RWPE2 (cell line): ENCODE data around the gene TARS1.

Experiments used
- ATAC-seq: fragments of 200-7000 bp; cut with Tn5 transposase; 3 replicates; pipeline ENCODE4 v1.9.1; 2021; ENCODE audit warnings: low read depth
- DNase-seq: peaks from one replicate; pipeline ENCODE4 v3.0.0-alpha.2; 2020; ENCODE audit warnings: low spot score
- H3K27ac ChIP-seq: fragments of 450-650 bp; 2 replicates; pipeline ENCODE4 v1.5.1; 2017; ENCODE audit warnings: mild to moderate bottlenecking; ENCODE audit not compliant: poor library complexity, severe bottlenecking
- H3K27me3 ChIP-seq: fragments of 250-450 bp; sonication (Bioruptor Pico); 2 replicates; pipeline ENCODE4 v1.5.1; 2021; ENCODE audit warnings: mild to moderate bottlenecking, moderate library complexity; ENCODE audit not compliant: insufficient read depth, poor library complexity, severe bottlenecking
- H3K36me3 ChIP-seq: fragments of 250-450 bp; sonication (Bioruptor Pico); 2 replicates; pipeline ENCODE4 v1.5.1; 2020; ENCODE audit warnings: low read depth, mild to moderate bottlenecking, moderate library complexity
- H3K4me1 ChIP-seq: fragments of 250-450 bp; sonication (Bioruptor Pico); 2 replicates; pipeline ENCODE4 v1.5.1; 2021; ENCODE audit warnings: mild to moderate bottlenecking, moderate library complexity; ENCODE audit not compliant: insufficient read depth, poor library complexity, severe bottlenecking
- H3K4me3 ChIP-seq: fragments of 250-450 bp; sonication (Bioruptor Pico); 2 replicates; pipeline ENCODE4 v1.5.1; 2021; ENCODE audit warnings: mild to moderate bottlenecking, moderate library complexity; ENCODE audit not compliant: severe bottlenecking
- H3K9me3 ChIP-seq: fragments of 250-450 bp; sonication (Bioruptor Pico); 2 replicates; pipeline ENCODE4 v1.5.1; 2021; ENCODE audit warnings: mild to moderate bottlenecking, moderate library complexity; ENCODE audit not compliant: severe bottlenecking
- TF ChIP-seq, protein P1 (sequence below): fragments of 450-650 bp; IDR thresholded peaks from one replicate; pipeline ENCODE4 v1.5.1; 2017; ENCODE audit warnings: mild to moderate bottlenecking, moderate library complexity; ENCODE audit not compliant: poor library complexity, severe bottlenecking

TARS1 gene

GRCh38 chr5:33403187-33403586, 37.6 kb upstream of the TARS1 start:
- TF ChIP-seq, protein P1, sequence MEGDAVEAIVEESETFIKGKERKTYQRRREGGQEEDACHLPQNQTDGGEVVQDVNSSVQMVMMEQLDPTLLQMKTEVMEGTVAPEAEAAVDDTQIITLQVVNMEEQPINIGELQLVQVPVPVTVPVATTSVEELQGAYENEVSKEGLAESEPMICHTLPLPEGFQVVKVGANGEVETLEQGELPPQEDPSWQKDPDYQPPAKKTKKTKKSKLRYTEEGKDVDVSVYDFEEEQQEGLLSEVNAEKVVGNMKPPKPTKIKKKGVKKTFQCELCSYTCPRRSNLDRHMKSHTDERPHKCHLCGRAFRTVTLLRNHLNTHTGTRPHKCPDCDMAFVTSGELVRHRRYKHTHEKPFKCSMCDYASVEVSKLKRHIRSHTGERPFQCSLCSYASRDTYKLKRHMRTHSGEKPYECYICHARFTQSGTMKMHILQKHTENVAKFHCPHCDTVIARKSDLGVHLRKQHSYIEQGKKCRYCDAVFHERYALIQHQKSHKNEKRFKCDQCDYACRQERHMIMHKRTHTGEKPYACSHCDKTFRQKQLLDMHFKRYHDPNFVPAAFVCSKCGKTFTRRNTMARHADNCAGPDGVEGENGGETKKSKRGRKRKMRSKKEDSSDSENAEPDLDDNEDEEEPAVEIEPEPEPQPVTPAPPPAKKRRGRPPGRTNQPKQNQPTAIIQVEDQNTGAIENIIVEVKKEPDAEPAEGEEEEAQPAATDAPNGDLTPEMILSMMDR: no peak
- Histone ChIP-seq H3K4me3 (no peak overlapping the region), H3K4me1 (peaks cover 26% of the 10 kb centered on the region), H3K9me3 (no peaks in the 10 kb centered on the region), H3K27ac (peak overlapping the region; percentile 89), H3K36me3 (no peaks in the 10 kb centered on the region), H3K27me3 (no peaks in the 10 kb centered on the region)
- ATAC-seq (no peak), DNase-seq (no peak)

- no peak overlapping the region for H3K4me3 ChIP-seq
- DNase-seq (no peak), ATAC-seq (no peak)
- TF ChIP-seq, protein P1: no peak
- no peak overlapping the region for H3K27ac ChIP-seq
- no peaks in the 10 kb centered on the region for H3K4me1 ChIP-seq
- H3K36me3 ChIP-seq: no peaks in the 10 kb centered on the region
- H3K27me3 ChIP-seq: no peaks in the 10 kb centered on the region
- H3K9me3 ChIP-seq: no peaks in the 10 kb centered on the region
Measured at GRCh38 chr5:33408816-33409215, 31.9 kb upstream of the TARS1 start.

DNA sequence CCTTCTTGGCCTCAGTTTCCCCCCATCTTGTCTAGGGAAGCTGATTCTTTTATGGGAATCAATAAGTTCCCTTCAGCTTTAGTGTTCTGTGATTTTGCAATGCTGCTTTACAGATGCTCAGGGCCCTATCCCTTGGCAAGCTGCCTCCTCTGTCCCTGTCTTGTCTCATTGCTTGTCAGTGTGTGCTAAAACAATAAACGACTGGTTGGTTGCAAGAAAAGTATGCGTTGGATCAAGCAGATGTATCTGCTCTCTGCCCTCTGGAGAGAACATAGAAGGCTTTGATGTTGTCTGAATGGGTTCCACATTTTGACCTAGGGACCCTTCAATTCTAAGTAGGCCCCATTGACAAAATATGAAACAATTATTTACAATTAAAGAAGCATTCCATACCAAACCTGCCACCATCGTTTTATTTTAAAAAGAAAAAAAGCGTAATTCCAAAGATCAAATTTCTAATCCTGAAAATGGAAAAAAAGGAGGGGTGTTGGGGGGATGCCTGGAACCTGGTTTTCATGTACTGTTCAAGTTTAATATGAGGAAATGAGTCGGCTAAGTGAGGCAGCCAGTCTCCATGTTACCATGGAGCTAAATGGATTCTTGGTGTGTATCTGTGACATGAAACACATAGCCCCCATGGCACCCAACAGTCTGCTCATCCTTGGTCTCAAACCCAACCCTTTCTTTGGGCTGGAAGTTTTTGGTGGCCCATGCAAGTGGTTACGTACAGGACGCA, 31.2 kb upstream of the TARS1 start:
- TF ChIP-seq, protein P1: no peak
- no peak for ATAC-seq
- H3K36me3 ChIP-seq: no peaks in the 10 kb centered on the region
- H3K4me3 ChIP-seq: no peak overlapping the region
- no peaks in the 10 kb centered on the region for H3K4me1 ChIP-seq
- no peaks in the 10 kb centered on the region for H3K9me3 ChIP-seq
- H3K27me3 ChIP-seq: no peaks in the 10 kb centered on the region
- DNase-seq: no peak
- no peak overlapping the region for H3K27ac ChIP-seq

- Histone ChIP-seq H3K9me3 (no peaks in the 10 kb centered on the region), H3K4me1 (no peaks in the 10 kb centered on the region), H3K4me3 (no peak overlapping the region), H3K36me3 (no peaks in the 10 kb centered on the region), H3K27me3 (no peaks in the 10 kb centered on the region), H3K27ac (no peak overlapping the region)
- TF ChIP-seq, protein P1: no peak
- no peak for DNase-seq
- ATAC-seq: no peak
Measured at GRCh38 chr5:33410221-33410620, 30.5 kb upstream of the TARS1 start.

- Histone ChIP-seq H3K27ac (no peak overlapping the region), H3K4me1 (no peaks in the 10 kb centered on the region), H3K4me3 (no peak overlapping the region), H3K36me3 (no peaks in the 10 kb centered on the region), H3K27me3 (no peaks in the 10 kb centered on the region), H3K9me3 (no peaks in the 10 kb centered on the region)
- DNase-seq (no peak), ATAC-seq (no peak)
- TF ChIP-seq, protein P1: no peak
Measured at GRCh38 chr5:33411498-33411897, 29.3 kb upstream of the TARS1 start.
